Neural progenitor cell (in vitro differentiated cells): ENCODE results near the gene UGP2.

Experiments
- CTCF ChIP-seq: fragments of 200-600 bp; sonication (generic); IDR thresholded peaks from 2 replicates; pipeline ENCODE4 v1.5.1; 2017; ENCODE audit warnings: antibody characterized with exemption, mild to moderate bottlenecking
- EZH2 ChIP-seq: fragments of 200-600 bp; sonication (generic); IDR thresholded peaks from 2 replicates; pipeline ENCODE4 v1.6.1; 2017; ENCODE audit warnings: antibody characterized with exemption, mild to moderate bottlenecking, moderate library complexity
- EZH2phosphoT487 ChIP-seq: fragments of 200-600 bp; sonication (generic); IDR thresholded peaks from 2 replicates; pipeline ENCODE4 v1.6.1; 2017; ENCODE audit warnings: antibody characterized with exemption

DNA sequence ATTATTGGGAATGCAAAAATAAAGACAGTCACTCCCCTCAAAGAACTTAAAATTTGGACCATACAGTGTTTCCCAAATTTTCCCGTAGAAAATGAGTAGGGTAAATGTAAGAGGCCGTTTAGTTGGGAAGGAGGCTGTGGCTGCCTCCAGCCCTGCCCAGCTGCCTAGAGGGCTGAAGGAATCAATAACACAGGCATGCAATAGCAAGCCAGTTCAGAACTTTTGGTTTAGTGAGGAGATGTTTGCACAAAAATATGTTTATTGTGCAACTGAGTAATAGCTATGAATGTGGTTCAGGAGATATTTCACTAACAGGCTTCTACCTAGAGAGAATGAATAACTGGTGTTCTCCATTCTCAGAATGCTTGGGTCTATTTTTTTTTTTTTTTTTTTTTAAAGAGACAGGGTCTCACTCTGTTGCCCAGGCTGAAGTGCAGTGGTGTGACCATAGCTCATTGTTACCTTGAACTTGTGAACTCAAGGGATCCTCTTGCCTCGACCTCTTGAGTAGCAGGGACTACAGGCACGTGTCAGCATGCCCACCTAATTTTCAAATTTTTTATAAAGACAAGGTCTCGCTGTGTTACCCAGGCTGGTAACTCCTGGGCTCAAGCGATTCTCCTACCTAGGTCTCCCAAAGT, 23.6 kb downstream of the UGP2 start:
- TF ChIP-seq CTCF: no peak
- no peak for TF ChIP-seq EZH2phosphoT487
- no peak for TF ChIP-seq EZH2
